Osteocyte (in vitro differentiated cells): ENCODE data around the gene SENP1. TPM values are rescaled to one million over a fixed set of nuclear protein-coding genes. Genes with fewer than 3 reads are reported as not detected.
A peak's percentile ranks its signal among the peaks of the same experiment; 100 is the strongest.

Experiments
- DNase-seq: peaks from one replicate; pipeline ENCODE4 v3.0.0; 2021; ENCODE audit warnings: mixed read lengths; ENCODE audit not compliant: unreplicated experiment; ENCODE audit errors: extremely low spot score
- H3K27ac Mint-ChIP-seq: one replicate; pipeline ENCODE4 v1.8.0; 2021; ENCODE audit warnings: mild to moderate bottlenecking, mixed read lengths; ENCODE audit not compliant: unreplicated experiment
- H3K27me3 Mint-ChIP-seq: one replicate; pipeline ENCODE4 v1.8.0; 2021; ENCODE audit warnings: mixed read lengths; ENCODE audit not compliant: unreplicated experiment
- H3K36me3 Mint-ChIP-seq: one replicate; pipeline ENCODE4 v1.8.0; 2021; ENCODE audit warnings: mixed read lengths; ENCODE audit not compliant: unreplicated experiment
- H3K4me1 Mint-ChIP-seq: one replicate; pipeline ENCODE4 v1.8.0; 2021; ENCODE audit warnings: mixed read lengths; ENCODE audit not compliant: unreplicated experiment
- H3K4me3 Mint-ChIP-seq: one replicate; pipeline ENCODE4 v1.8.0; 2021; ENCODE audit warnings: mild to moderate bottlenecking, moderate library complexity, mixed read lengths; ENCODE audit not compliant: unreplicated experiment
- H3K9me3 Mint-ChIP-seq: one replicate; pipeline ENCODE4 v1.8.0; 2021; ENCODE audit warnings: mixed read lengths; ENCODE audit not compliant: unreplicated experiment
- long read RNA-seq: library from polyadenylated mRNA; unstranded; transcript quantifications from one replicate; pipeline ENCODE4 v2.0.0, GENCODE V29; 2021
- total RNA-seq: library from RNA; stranded (reverse); gene quantifications from 2 replicates; pipeline ENCODE4 v1.2.1, GENCODE V29; 2021
- TF ChIP-seq, protein P1 (sequence below): fragments of 200-600 bp; sonication (generic); IDR thresholded peaks from 2 replicates; pipeline ENCODE4 v1.5.0; 2021; ENCODE audit warnings: antibody characterized with exemption, mild to moderate bottlenecking, moderate library complexity

The SENP1 gene
- total RNA-seq = 19.4 and 25.6 TPM in 2 replicates
- long read RNA-seq, transcript SENP1-204 (18 exons, 2,260 nt) = major isoform, 6 of 27 reads
- long read RNA-seq, partial matches to known transcripts = 11 of 27 reads
- long read RNA-seq, other reads (novel, unspliced or antisense) = 9 of 27 reads

DNA sequence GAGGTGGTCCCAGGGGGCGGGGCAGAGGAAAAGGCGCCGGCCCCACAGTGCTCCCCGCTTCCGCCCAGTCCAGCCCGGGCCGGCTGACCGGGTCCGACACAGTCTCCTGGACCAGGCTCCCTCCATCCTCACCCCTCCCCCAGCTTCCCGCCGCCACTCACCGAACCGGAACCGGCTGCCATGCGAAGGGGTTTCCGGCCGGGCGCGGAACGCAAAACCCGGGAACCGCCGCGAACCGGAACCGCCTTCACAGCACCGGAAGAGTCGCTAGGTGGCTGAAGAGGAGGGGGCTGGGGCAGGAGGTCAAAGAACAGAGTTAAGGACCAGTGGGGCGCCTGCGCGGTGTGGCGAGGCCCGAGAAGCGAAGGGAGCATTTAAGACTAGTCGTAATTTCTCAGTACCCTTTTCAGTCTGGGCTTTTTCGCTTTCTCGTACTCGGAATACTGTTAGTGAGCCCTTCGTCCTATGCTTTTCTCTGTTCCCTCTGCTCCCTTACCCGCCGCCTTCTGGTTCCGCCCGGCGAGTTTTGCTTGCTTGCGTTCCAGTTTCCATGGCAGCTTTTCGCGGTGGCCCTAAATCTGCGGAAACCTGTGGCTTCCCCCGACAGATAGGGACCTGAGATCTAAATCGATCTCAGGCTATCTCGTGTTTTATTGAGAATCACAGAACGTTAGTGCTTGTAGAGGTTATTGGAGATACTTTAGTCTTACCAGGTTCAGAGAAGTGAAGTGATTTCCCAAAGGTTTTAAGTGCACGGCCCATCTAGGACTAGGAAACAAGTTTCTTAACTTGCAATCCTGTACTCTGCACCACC lies at the start of gene SENP1:
TSS of gene SENP1 (minus strand) at position 213 of the 814 bp plus-strand sequence. CDS start 4,607 bp downstream, outside the sequence.
- no peaks in the 10 kb centered on the region for H3K9me3 Mint-ChIP-seq
- H3K27me3 Mint-ChIP-seq = peaks cover 15% of the 10 kb centered on the region
- peaks cover 21% of the 10 kb centered on the region for H3K4me1 Mint-ChIP-seq
- peak; percentile 95 for DNase-seq
- no peaks in the 10 kb centered on the region for H3K36me3 Mint-ChIP-seq
- peak within 1 kb of the TSS; percentile 91 for H3K4me3 Mint-ChIP-seq
- TF ChIP-seq, protein P1, sequence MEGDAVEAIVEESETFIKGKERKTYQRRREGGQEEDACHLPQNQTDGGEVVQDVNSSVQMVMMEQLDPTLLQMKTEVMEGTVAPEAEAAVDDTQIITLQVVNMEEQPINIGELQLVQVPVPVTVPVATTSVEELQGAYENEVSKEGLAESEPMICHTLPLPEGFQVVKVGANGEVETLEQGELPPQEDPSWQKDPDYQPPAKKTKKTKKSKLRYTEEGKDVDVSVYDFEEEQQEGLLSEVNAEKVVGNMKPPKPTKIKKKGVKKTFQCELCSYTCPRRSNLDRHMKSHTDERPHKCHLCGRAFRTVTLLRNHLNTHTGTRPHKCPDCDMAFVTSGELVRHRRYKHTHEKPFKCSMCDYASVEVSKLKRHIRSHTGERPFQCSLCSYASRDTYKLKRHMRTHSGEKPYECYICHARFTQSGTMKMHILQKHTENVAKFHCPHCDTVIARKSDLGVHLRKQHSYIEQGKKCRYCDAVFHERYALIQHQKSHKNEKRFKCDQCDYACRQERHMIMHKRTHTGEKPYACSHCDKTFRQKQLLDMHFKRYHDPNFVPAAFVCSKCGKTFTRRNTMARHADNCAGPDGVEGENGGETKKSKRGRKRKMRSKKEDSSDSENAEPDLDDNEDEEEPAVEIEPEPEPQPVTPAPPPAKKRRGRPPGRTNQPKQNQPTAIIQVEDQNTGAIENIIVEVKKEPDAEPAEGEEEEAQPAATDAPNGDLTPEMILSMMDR = peak; percentile 30
- peak within 1 kb of the TSS; percentile 99 for H3K27ac Mint-ChIP-seq

DNA sequence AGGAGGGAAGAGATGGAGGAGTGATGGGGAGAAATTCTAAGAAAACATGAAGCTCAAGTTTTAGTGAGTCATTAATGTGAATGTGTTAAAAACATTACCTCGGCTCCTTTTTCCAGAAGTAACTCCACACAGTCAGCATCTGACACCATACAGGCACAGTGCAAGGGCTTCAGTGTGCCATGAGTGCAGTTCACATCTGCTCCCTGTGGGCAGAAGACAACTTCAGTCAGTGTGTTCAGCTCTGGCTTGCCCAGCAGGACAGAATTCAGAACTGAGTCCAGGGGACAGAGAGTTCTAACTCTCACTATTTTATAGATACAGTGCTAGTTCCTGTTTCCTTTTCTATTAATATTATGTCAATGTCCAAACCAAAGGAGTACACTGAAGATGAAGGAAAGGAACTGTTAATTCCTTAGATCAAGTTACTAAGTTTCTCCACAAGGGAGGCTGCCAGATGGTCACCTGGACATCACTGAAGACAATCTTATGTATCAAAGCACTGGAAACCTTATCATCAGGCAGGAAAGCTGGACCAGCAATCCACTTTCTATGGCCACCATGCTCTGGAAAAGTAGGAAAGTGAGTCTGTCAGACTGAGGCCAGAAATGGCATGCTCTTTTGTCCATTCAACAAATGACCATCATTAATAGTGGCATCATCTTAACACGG lies 45.4 kb upstream of the SENP1 start:
- peaks cover 46% of the 10 kb centered on the region for H3K36me3 Mint-ChIP-seq
- no peaks in the 10 kb centered on the region for H3K27me3 Mint-ChIP-seq
- no peaks in the 10 kb centered on the region for H3K9me3 Mint-ChIP-seq
- DNase-seq = no peak
- H3K27ac Mint-ChIP-seq = no peak overlapping the region
- H3K4me1 Mint-ChIP-seq = peaks cover 7% of the 10 kb centered on the region
- no peak overlapping the region for H3K4me3 Mint-ChIP-seq
- TF ChIP-seq, protein P1 = no peak

DNA sequence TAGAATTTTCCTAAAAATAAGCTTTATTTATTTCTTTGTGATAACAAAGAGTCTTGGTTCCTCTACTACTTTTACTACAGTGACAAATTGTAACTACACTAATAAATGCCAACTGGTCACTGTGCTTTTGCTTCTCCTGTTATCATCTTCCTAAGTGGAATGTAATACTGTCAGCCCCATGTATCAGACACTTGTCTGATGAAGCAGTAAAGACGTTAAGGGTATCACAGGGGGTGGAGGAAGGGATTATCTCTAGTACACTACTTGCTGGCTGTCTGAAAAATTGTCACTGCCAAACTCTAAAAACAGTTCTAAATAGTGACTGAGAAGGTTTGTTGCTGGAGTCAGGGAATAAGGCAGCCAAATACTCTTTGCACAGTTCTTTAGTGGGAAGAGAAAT lies 40.1 kb upstream of the SENP1 start:
- Mint-ChIP-seq H3K4me1 (peaks cover 5% of the 10 kb centered on the region), H3K27ac (no peak overlapping the region), H3K4me3 (no peak overlapping the region), H3K9me3 (no peaks in the 10 kb centered on the region), H3K27me3 (no peaks in the 10 kb centered on the region), H3K36me3 (peaks cover 55% of the 10 kb centered on the region)
- DNase-seq = no peak
- TF ChIP-seq, protein P1 = no peak

DNA sequence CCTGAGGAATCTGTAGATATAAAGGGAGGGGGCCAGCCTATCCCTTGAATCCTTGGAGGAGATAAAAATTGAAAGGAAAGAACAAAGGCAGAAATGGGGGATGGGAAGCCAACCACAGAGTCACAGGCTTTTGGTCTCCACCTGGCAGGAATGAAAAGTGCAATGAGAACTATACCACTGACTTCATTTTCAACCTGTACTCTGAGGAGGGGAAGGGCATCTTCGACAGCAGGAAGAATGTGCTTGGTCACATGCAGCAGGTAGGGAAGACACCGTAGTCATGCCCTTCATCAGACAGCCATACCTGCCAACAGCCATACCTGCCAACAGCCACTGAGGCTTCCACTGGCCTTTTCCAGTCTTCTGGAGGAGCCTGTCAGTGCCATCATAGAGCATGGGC lies 38.0 kb upstream of the SENP1 start:
- Mint-ChIP-seq H3K27me3 (no peaks in the 10 kb centered on the region), H3K27ac (no peak overlapping the region), H3K9me3 (no peaks in the 10 kb centered on the region), H3K36me3 (peaks cover 45% of the 10 kb centered on the region), H3K4me3 (no peak overlapping the region), H3K4me1 (peaks cover 5% of the 10 kb centered on the region)
- no peak for DNase-seq
- TF ChIP-seq, protein P1 = no peak
